HepG2 (cell line): ENCODE measurements around the gene ECE2.

Experiments
- CTCF ChIP-seq: sonication (generic); formaldehyde crosslinking; IDR thresholded peaks from 2 replicates; pipeline ENCODE4 v1.5.0; 2020; ENCODE audit warnings: mild to moderate bottlenecking, missing genetic modification reagents, moderate library complexity
- PRMT3 ChIP-seq: sonication (generic); formaldehyde crosslinking; IDR thresholded peaks from 2 replicates; pipeline ENCODE4 v1.8.1; 2022; ENCODE audit warnings: low read depth, mild to moderate bottlenecking, moderate library complexity, missing genetic modification reagents, borderline replicate concordance
- SMARCE1 ChIP-seq: fragments of 450-650 bp; IDR thresholded peaks from 2 replicates; pipeline ENCODE4 v1.6.1; 2017; ENCODE audit warnings: borderline replicate concordance
- ZNF275 ChIP-seq: sonication (generic); formaldehyde crosslinking; IDR thresholded peaks from 2 replicates; pipeline ENCODE4 v1.8.0; 2022; ENCODE audit warnings: missing genetic modification reagents, mild to moderate bottlenecking, inconsistent platforms, borderline replicate concordance

- TF ChIP-seq PRMT3 (CRISPR knock-in tag): no peak
- no peak; the same call in 1 of the 2 replicates for TF ChIP-seq ZNF275 (CRISPR knock-in tag)
- no peak for TF ChIP-seq SMARCE1
- no peak for TF ChIP-seq CTCF (CRISPR knock-in tag)
Measured at GRCh38 chr3:184298759-184299487, 23.1 kb downstream of the ECE2 start, which contains the start of gene PSMD2.
